H1 (cell line): ENCODE results near the gene GALNT9. TPM values are rescaled to one million over a fixed set of nuclear protein-coding genes. Genes with fewer than 3 reads are reported as not detected.

ENCODE experiments used
- CTCF ChIA-PET: fragments of 300-600 bp; sonication (Branson Sonifier 250); formaldehyde crosslinking; loops from one replicate; lab custom pipeline; 2021; ENCODE audit not compliant: partially characterized antibody; lab: Charles Lee
- POLR2A ChIA-PET: fragments of 300-600 bp; sonication (Branson Sonifier 250); formaldehyde crosslinking; loops from one replicate; lab custom pipeline; 2021; ENCODE audit warnings: inconsistent platforms; ENCODE audit not compliant: partially characterized antibody; lab: Charles Lee
- DNase-seq, 2 experiments: peaks; one replicate each; pipeline versions ENCODE4 v3.0.0 to v3.0.0-alpha.2; 2010 to 2022; ENCODE audit warnings: low spot score in 2 of 2, low read depth in 1 of 2, mixed read lengths in 1 of 2
- FAIRE-seq: peaks from 2 replicates; lab custom pipeline; 2011; peaks lifted over from hg19 to GRCh38; lab: Jason Lieb, UNC
- H2AFZ ChIP-seq: 2 replicates; pipeline ENCODE4 v1.8.1; 2012; ENCODE audit warnings: low read length, inconsistent platforms
- H2AK5ac ChIP-seq: 2 replicates; pipeline ENCODE4 v1.6.1; 2013; ENCODE audit warnings: low read depth, low read length
- H2BK120ac ChIP-seq: replicated peaks from 2 replicates; pipeline ENCODE3; 2013; ENCODE audit warnings: low read depth, low read length, inconsistent platforms
- H2BK12ac ChIP-seq: 2 replicates; pipeline ENCODE4 v1.6.1; 2013; ENCODE audit warnings: low read depth, low read length
- H2BK15ac ChIP-seq: 2 replicates; pipeline ENCODE4 v1.6.1; 2013; ENCODE audit warnings: low read length
- H2BK20ac ChIP-seq: 2 replicates; pipeline ENCODE4 v1.6.1; 2013; ENCODE audit warnings: low read length
- H2BK5ac ChIP-seq: 2 replicates; pipeline ENCODE4 v1.6.1; 2013; ENCODE audit warnings: low read depth, low read length
- H3K14ac ChIP-seq: 2 replicates; pipeline ENCODE4 v1.6.1; 2013; ENCODE audit warnings: inconsistent platforms; ENCODE audit not compliant: insufficient read length
- H3K18ac ChIP-seq: 2 replicates; pipeline ENCODE4 v1.6.1; 2013; ENCODE audit warnings: low read length; ENCODE audit errors: extremely low read depth
- H3K23ac ChIP-seq: 2 replicates; pipeline ENCODE4 v1.6.1; 2013; ENCODE audit warnings: inconsistent platforms; ENCODE audit not compliant: insufficient read length
- H3K23me2 ChIP-seq: 2 replicates; pipeline ENCODE4 v1.6.1; 2013; ENCODE audit warnings: low read depth, low read length
- H3K27ac ChIP-seq: 2 replicates; pipeline ENCODE4 v1.6.1; 2011; ENCODE audit warnings: low read depth, low read length, inconsistent platforms
- H3K27me3 ChIP-seq, 4 experiments: replicated peaks in 1 of 4; 1 replicate in 1 of 4; 2 replicates in 3 of 4; pipeline versions ENCODE4 v1.6.1 to v1.8.1; 2011 to 2013; ENCODE audit warnings: low read length in 3 of 4, mild to moderate bottlenecking in 3 of 4, inconsistent platforms in 2 of 4, mixed read lengths in 2 of 4, moderate library complexity in 1 of 4; ENCODE audit not compliant: control insufficient read depth in 3 of 4, insufficient read depth in 3 of 4; ENCODE audit errors: extremely low read depth in 1 of 4
- H3K36me3 ChIP-seq, 4 experiments: 2 replicates each; pipeline versions ENCODE4 v1.6.1 to v1.8.1; 2011 to 2013; ENCODE audit warnings: mild to moderate bottlenecking in 4 of 4, low read length in 3 of 4, moderate library complexity in 2 of 4, control low read depth in 1 of 4, inconsistent platforms in 1 of 4; ENCODE audit not compliant: insufficient read depth in 4 of 4, control insufficient read depth in 2 of 4
- H3K4ac ChIP-seq: replicated peaks from 2 replicates; pipeline ENCODE3; 2013; ENCODE audit warnings: low read length, low read depth, mixed read lengths, inconsistent platforms; ENCODE audit not compliant: insufficient read length
- H3K4me1 ChIP-seq, 4 experiments: replicated peaks in 1 of 4; 1 replicate in 1 of 4; 2 replicates in 3 of 4; pipeline versions ENCODE4 v1.6.1 to v1.8.1; 2011 to 2013; ENCODE audit warnings: low read length in 3 of 4, inconsistent platforms in 2 of 4, mixed read lengths in 1 of 4; ENCODE audit not compliant: insufficient read depth in 4 of 4, control insufficient read depth in 3 of 4
- H3K4me2 ChIP-seq, 2 experiments: 2 replicates each; pipeline versions ENCODE4 v1.6.1 to v1.8.1; 2011 to 2013; ENCODE audit warnings: low read depth in 2 of 2, low read length in 2 of 2, control low read depth in 1 of 2, inconsistent platforms in 1 of 2, mild to moderate bottlenecking in 1 of 2; ENCODE audit not compliant: insufficient read depth in 1 of 2
- H3K4me3 ChIP-seq, 4 experiments: fragments of 200-600, 300-600 bp in 1 of 4; sonication (generic), shearing (Covaris generic), sonication (Bioruptor Twin) in 1 of 4; 2 replicates each; pipeline versions ENCODE4 v1.5.1 to v1.8.1; 2011 to 2016; ENCODE audit warnings: low read length in 4 of 4, low read depth in 3 of 4, control low read depth in 2 of 4, inconsistent platforms in 2 of 4, mild to moderate bottlenecking in 2 of 4, mixed read lengths in 1 of 4, moderate library complexity in 1 of 4; ENCODE audit not compliant: insufficient read depth in 2 of 4; ENCODE audit errors: extremely low read depth in 1 of 4
- H3K56ac ChIP-seq: replicated peaks from 2 replicates; pipeline ENCODE3; 2013; ENCODE audit warnings: low read depth, mild to moderate bottlenecking, mixed read lengths, low read length, inconsistent platforms; ENCODE audit not compliant: insufficient read length
- H3K79me1 ChIP-seq: 2 replicates; pipeline ENCODE4 v1.6.1; 2013; ENCODE audit warnings: low read depth, low read length, control low read depth
- H3K79me2 ChIP-seq, 2 experiments: 2 replicates each; pipeline versions ENCODE4 v1.6.1 to v1.8.1; 2012 to 2013; ENCODE audit warnings: low read length in 2 of 2, mild to moderate bottlenecking in 2 of 2, inconsistent platforms in 1 of 2; ENCODE audit not compliant: insufficient read depth in 2 of 2, control insufficient read depth in 1 of 2
- H3K9ac ChIP-seq, 4 experiments: replicated peaks in 1 of 4; 1 replicate in 1 of 4; 2 replicates in 3 of 4; pipeline versions ENCODE4 v1.6.1 to v1.8.1; 2011 to 2013; ENCODE audit warnings: low read depth in 3 of 4, low read length in 3 of 4, control low read depth in 2 of 4, mild to moderate bottlenecking in 2 of 4, moderate library complexity in 2 of 4, inconsistent platforms in 1 of 4; ENCODE audit errors: extremely low read depth in 1 of 4
- H3K9me3 ChIP-seq, 2 experiments: 2 replicates each; pipeline versions ENCODE4 v1.6.1 to v1.8.1; 2012 to 2013; ENCODE audit warnings: mild to moderate bottlenecking in 2 of 2, moderate library complexity in 2 of 2, control low read depth in 1 of 2, inconsistent platforms in 1 of 2, low read depth in 1 of 2, low read length in 1 of 2, mixed read lengths in 1 of 2; ENCODE audit not compliant: insufficient read depth in 2 of 2
- H4K20me1 ChIP-seq, 2 experiments: replicated peaks in 1 of 2; 2 replicates each; pipeline versions ENCODE3 to v1.8.1; 2011 to 2013; ENCODE audit warnings: inconsistent platforms in 2 of 2, low read length in 2 of 2, mild to moderate bottlenecking in 1 of 2; ENCODE audit not compliant: insufficient read depth in 2 of 2, control insufficient read depth in 1 of 2
- H4K5ac ChIP-seq: 2 replicates; pipeline ENCODE4 v1.6.1; 2013; ENCODE audit warnings: low read length, low read depth, mixed read lengths, inconsistent platforms; ENCODE audit not compliant: insufficient read length
- H4K8ac ChIP-seq: 2 replicates; pipeline ENCODE4 v1.8.0; 2013; ENCODE audit warnings: mild to moderate bottlenecking, moderate library complexity, low read length, inconsistent platforms; ENCODE audit not compliant: insufficient read depth; ENCODE audit errors: extremely low read depth
- H4K91ac ChIP-seq: replicated peaks from 2 replicates; pipeline ENCODE3; 2013; ENCODE audit warnings: low read length, mixed read lengths, inconsistent platforms; ENCODE audit not compliant: insufficient read length
- ATF3 ChIP-seq: IDR thresholded peaks from 2 replicates; pipeline ENCODE4 v1.6.1; 2011; ENCODE audit warnings: low read depth, mild to moderate bottlenecking, low read length; ENCODE audit not compliant: insufficient read depth
- KDM5A ChIP-seq: fragments of 200-600 bp; IDR thresholded peaks from 2 replicates; pipeline ENCODE4 v1.7.1; 2012; ENCODE audit warnings: mild to moderate bottlenecking, low read length, inconsistent platforms, mixed read lengths
- WGBS, 2 experiments: shearing (Covaris generic) in 1 of 2; methylation state at CpG; one replicate each; pipeline versions ENCODE4 v1.1.6 to v1.1.7; 2013 to 2015; ENCODE audit warnings: low lambda C conversion rate in 2 of 2, mixed read lengths in 2 of 2, inconsistent platforms in 1 of 2, low coverage in 1 of 2, missing lambda C conversion rate in 1 of 2; ENCODE audit not compliant: insufficient replicate concordance in 2 of 2, insufficient coverage in 1 of 2, insufficient read length in 1 of 2; ENCODE audit errors: extremely low coverage in 1 of 2, missing lambda C conversion rate in 1 of 2; 5-methylcytosine and 5-hydroxymethylcytosine counted together
- polyA plus RNA-seq, 7 experiments: library from polyadenylated mRNA; depleted of rRNA in 3 of 7; stranded (reverse) in 5 of 7; unstranded in 2 of 7; fragments of >200 nt in 5 of 7; fragments of 200-250 nt in 2 of 7; gene quantifications; 1 replicate in 5 of 7; 2 replicates in 1 of 7; 4 replicates in 1 of 7; pipeline versions ENCODE4 v1.2.1 to v1.2.3, GENCODE V29; 2011 to 2013; ENCODE audit warnings: missing spikeins in 2 of 7, mixed read lengths in 2 of 7
- total RNA-seq: library from RNA; stranded (reverse); fragmentation: NEBNext Ultra II Directional; extraction: Animal tissue kit (Norgen Biotek cat#: 25700); gene quantifications from 2 replicates; pipeline ENCODE4 v1.2.1, GENCODE V29; 2021
- TF ChIP-seq, protein P1 (sequence below): IDR thresholded peaks from 2 replicates; pipeline ENCODE4 v1.6.1; 2012; ENCODE audit warnings: inconsistent platforms

GALNT9 gene
- total and polyA plus RNA-seq, 2 of the 8 experiments (the other 6 are each of a cell fraction or from before 2014, with no cell fraction given) = 2.0 to 3.6 TPM

GRCh38 chr12:132154341-132154761, 175.0 kb downstream of the GALNT9 start:
- no peak overlapping the region for H4K91ac ChIP-seq
- WGBS, 2 experiments = 81% methylated on average over 21 of the region's 21 CpGs; no CpG with 5 or more reads in 1 of the 2 experiments
- H2BK20ac ChIP-seq = no peak overlapping the region
- H3K27ac ChIP-seq = no peak overlapping the region
- H3K9me3 ChIP-seq = peaks cover 3 to 20% of the 10 kb centered on the region in 2 experiments; a peak in 3 of 4 replicates
- ChIA-PET CTCF (interaction anchor here (0.6 to 1.4 kb wide), 17 partner anchors 9 to 407 kb away, joined by 3 to 10 read pairs (median 4); no protein-coding TSS in a partner anchor), POLR2A (interaction anchor here (0.9 kb wide), 3 partner anchors 9 to 174 kb away, joined by 3 to 6 read pairs (median 3); partner anchors contain the start of genes DDX51 and NOC4L)
- H3K36me3 ChIP-seq = peaks cover 8 to 36% (median 24%) of the 10 kb centered on the region in 4 experiments; a peak in 7 of 8 replicates
- H2AFZ ChIP-seq = no peak overlapping the region
- no peaks in the 10 kb centered on the region; a peak in 2 of 7 replicates for H3K27me3 ChIP-seq
- no peak overlapping the region for H2BK5ac ChIP-seq
- H3K79me2 ChIP-seq = peaks cover 0 to 3% of the 10 kb centered on the region in 2 experiments; a peak in 1 of 4 replicates
- no peak overlapping the region for H3K14ac ChIP-seq
- no peak overlapping the region for H2AK5ac ChIP-seq
- H2BK12ac ChIP-seq = no peak overlapping the region; the same call in 1 of the 2 replicates
- peaks cover 0 to 31% of the 10 kb centered on the region in 2 experiments for H4K20me1 ChIP-seq
- TF ChIP-seq, protein P1, sequence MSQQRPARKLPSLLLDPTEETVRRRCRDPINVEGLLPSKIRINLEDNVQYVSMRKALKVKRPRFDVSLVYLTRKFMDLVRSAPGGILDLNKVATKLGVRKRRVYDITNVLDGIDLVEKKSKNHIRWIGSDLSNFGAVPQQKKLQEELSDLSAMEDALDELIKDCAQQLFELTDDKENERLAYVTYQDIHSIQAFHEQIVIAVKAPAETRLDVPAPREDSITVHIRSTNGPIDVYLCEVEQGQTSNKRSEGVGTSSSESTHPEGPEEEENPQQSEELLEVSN = 0 out of 2 replicates have a peak, but pooled peaks have one; percentile 24
- TF ChIP-seq ATF3 = no peak
- TF ChIP-seq KDM5A = no peak
- H3K4me3 ChIP-seq = no peak overlapping the region
- peak overlapping the region; percentile 78 for H3K4ac ChIP-seq
- H3K23me2 ChIP-seq = peaks cover 31% of the 10 kb centered on the region
- FAIRE-seq (no peak), DNase-seq (no peak)
- peaks cover 10% of the 10 kb centered on the region; the same call in 1 of the 2 replicates for H3K79me1 ChIP-seq
- no peak overlapping the region for H3K56ac ChIP-seq
- no peak overlapping the region for H2BK120ac ChIP-seq
- H3K4me1 ChIP-seq = peaks cover 0 to 3% (median 1%) of the 10 kb centered on the region in 4 experiments; a peak in 4 of 7 replicates
- H4K5ac ChIP-seq = no peak overlapping the region
- H3K4me2 ChIP-seq = 0 out of 4 replicates have a peak overlapping the region, but pooled peaks of 1 of the 2 experiments have one; percentile 17
- H3K23ac ChIP-seq = no peak overlapping the region
- H3K9ac ChIP-seq = no peak overlapping the region
- H3K18ac ChIP-seq = no peak overlapping the region
- peak overlapping the region; percentile 82 for H4K8ac ChIP-seq
- H2BK15ac ChIP-seq = no peak overlapping the region
